GM18951 (cell line): Measurements from ENCODE around the gene AKNA.

Experiments used
- POLR2A ChIP-seq: IDR thresholded peaks from 4 replicates; pipeline ENCODE4 v1.6.1; 2011; ENCODE audit warnings: mild to moderate bottlenecking; ENCODE audit not compliant: insufficient read length, insufficient read depth; ENCODE audit errors: extremely low read depth
- in situ Hi-C: fragments of 300-500 bp; cut with MboI; formaldehyde crosslinking; loops from one replicate; pipeline ENCODE4 v1.12.0; 2022; ENCODE audit warnings: low sequenced_read_pairs, mixed read lengths, inconsistent platforms; ENCODE audit not compliant: unreplicated experiment

AKNA gene

DNA sequence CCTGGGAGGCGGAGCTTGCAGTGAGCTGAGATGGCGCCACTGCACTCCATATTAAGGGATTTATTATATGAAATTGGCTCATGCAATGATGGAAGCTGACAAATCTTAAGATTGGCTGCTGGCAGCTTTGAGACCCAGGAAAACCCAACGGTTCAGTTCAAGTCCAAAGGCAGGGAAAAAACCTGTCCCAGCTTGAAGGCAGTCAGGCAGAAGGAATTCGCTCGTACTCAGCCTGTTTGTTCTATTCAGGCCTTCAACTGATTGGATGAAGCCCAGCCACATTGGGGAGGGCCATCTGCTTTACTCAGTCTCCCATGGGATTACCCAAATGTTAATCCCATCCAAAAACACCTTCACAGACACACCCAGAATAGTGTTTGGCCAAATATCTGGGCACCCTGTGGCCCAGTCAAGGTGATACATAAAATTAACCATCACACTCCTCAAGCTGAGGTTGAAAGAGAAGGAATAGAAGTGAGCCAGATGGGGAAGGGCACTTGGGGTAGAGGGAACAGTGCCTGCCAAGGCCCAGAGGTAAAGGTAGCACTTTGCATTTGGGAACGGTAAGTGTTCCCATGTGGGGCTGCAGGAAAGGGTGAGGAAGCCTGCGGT, 73.4 kb downstream of the AKNA start:
- in situ Hi-C loops: no loop called here
- no peak for TF ChIP-seq POLR2A

DNA sequence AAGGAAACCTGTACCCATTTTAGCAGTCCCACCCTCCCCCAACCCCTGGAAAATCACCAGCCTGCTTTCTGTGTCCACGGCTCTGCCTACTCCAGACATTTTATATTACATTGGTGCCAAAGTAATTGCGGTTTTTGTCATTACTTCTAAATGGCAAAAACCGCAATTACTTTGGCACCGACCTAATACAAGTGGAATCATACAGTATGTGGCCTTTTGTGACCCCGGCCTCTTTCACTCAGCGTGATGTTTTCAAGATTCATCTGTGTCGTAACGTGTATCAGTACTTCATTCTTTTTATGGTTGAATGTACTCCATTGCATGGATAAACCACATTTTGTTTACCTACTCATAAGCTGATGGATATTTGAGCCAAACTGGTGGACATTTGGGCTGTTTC, 74.6 kb downstream of the AKNA start:
- no peak for TF ChIP-seq POLR2A
- in situ Hi-C loops: no loop called here

DNA sequence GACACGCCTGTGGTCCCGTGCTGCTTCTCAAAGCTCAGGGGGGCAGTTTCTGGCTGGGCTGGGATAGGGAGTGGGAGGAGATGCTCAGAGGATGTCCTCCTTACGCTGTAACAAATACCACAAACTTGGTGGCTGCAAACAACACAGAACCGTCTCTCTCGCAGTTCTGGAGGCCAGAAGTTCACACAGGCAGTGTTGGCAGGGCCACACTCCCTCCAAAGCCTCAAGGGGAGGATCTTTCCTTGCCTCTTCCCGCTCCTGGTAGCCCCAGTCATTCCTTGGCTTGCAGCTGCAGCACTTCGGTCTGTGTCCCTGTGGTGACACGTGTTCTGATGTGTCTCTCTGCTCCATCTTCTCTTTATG, 75.3 kb downstream of the AKNA start:
- in situ Hi-C loops: no loop called here
- no peak for TF ChIP-seq POLR2A

DNA sequence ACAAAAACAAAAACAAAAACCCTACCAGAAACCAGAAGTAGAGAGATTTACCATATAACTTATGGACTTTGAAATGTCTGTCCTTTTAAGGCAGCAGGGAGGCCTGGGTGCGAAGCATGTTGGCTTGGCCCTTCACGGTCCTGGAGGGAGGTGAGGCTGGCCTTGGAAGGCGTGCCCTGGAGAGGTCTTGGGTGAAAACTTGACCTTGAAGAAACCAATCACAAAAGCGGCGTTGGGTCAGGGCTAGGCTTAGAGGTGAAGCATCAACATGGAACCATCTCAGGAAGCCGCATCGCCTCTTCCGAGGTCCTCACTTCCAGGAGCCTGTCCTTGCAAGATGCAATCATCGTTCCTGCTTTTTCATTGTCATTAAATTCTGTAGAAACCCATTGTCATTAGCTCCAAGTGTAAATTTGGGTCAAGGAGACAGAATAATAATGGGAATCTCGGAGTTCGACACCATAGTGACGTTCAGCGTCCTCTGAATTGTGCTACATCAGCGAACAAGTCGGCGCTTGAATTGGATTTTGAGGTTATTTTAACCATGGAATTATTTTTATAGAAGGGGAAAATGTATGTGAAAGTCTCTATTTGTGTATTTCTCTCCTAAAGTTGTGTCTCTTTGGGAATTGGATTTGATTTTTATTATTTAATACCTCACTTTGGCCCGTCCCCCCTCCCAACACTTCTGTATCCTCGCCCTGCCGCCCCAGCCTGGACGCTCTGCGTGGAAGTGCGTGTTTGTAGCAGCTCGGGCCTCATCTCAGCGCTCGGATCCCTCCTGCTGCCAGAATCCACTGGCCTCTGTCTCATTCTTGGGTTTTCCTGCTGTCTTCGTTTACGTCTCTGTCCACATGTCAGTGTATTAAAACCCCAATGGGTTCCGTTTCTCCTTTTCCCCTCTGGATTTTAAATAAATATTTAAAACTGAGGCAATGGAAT, 75.9 kb downstream of the AKNA start:
- in situ Hi-C loops: no loop called here
- TF ChIP-seq POLR2A: no peak

DNA sequence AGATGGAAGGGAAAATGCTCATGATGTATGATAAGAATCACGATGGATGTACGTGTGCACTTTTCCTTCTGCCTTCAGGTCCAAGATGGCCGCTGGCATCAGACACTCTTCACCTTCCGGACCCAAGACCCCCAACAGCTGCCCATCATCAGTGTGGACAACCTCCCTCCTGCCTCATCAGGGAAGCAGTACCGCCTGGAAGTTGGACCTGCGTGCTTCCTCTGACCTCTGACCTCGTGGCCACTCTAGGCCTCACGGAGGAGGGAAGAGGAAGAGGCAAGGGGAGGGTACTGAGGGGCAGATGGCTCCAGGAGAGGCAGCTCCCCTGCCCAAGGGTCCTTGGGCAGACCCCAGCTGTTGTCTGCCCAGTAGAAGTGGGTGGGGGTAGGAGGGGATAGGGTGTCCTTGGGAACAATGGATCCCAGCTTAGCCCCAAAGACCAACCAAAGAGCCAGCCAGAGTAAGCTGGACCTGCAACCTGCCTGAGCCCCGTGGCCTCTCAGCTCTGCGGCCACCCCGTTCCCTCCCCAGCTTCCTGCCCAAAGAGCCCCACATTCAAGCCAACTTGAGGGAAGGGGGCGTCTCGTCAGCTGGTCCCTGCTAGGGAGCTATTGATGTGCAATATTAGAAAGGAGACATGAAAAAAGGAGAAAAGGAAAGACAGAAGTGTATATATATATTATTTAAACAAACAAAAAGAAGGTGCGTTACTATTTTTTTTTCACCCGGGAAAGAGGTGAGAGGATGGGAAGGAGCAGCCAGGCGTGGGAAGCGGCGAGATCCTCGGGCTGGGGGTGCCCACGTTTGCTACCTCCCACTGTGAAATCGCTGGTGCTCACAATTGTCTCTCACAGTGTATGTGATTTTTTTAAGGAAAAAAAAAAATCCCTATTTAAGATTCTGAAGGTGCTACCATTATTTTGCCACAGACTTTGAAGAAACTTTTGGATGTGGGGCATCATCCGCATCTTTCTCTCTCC, 77.0 kb downstream of the AKNA start:
- no peak for TF ChIP-seq POLR2A
- in situ Hi-C loops: no loop called here

DNA sequence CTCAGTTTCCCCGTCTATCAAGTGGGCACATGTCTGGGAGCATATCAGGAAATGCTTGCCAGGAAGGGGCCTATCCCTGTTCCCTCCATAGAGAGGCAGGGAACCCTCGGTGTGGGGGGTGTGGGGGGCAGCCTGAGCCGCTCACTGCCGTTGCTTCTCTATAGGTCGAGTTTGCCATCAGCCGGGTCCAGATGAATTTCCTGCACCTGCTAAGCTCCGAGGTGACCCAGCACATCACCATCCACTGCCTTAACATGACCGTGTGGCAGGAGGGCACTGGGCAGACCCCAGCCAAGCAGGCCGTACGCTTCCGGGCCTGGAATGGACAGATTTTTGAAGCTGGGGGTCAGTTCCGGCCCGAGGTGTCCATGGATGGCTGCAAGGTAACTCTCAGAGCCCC, 78.7 kb downstream of the AKNA start:
- in situ Hi-C loops: no loop called here
- TF ChIP-seq POLR2A: no peak

DNA sequence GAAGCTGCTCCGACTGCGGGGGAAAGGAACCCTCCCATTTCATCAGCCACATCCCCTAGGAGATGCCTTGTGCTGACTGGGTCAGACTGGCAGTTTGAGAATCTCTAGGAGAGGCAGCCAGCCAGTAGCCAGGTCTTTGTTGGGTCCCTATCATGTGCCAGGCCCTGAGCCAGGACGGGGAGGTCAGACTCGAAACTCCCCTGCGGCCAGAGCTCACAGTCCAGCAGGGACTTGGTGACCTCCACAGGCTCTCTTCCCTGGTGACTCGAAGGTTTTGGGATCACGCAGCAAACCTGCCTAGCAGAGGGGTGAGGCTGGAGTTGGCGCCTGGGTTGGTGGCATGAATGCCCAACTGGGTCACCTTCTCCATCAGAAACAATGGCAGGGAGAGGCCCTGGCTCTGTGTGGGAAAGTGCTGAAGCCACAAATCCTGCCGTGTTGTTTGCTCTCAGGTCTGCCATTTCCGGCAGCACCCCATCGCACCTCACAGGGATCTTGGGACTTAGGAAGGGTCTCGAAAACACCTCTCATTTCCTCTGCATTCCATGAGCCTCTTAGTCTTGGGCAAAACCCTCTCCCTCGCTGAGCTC, 79.3 kb downstream of the AKNA start:
- no peak for TF ChIP-seq POLR2A
- in situ Hi-C loops: no loop called here

DNA sequence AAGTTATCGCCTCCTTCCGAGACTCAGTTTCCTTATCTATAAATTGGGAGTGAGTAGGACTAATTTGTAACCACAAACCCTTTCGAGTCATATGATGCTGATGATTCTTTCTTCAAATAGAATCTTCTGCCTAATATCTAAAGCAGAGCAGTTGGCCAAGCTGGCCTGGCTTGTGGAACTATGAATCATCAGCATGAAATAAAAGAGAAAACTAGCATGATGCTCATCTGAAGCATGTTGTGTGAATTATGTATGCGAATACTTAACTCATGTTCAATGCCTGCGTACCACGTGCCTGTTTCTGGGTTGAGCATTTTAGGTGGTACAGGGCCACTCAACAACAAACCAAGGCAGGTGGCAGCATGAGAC, 79.9 kb downstream of the AKNA start:
- in situ Hi-C loops: no loop called here
- TF ChIP-seq POLR2A: no peak

DNA sequence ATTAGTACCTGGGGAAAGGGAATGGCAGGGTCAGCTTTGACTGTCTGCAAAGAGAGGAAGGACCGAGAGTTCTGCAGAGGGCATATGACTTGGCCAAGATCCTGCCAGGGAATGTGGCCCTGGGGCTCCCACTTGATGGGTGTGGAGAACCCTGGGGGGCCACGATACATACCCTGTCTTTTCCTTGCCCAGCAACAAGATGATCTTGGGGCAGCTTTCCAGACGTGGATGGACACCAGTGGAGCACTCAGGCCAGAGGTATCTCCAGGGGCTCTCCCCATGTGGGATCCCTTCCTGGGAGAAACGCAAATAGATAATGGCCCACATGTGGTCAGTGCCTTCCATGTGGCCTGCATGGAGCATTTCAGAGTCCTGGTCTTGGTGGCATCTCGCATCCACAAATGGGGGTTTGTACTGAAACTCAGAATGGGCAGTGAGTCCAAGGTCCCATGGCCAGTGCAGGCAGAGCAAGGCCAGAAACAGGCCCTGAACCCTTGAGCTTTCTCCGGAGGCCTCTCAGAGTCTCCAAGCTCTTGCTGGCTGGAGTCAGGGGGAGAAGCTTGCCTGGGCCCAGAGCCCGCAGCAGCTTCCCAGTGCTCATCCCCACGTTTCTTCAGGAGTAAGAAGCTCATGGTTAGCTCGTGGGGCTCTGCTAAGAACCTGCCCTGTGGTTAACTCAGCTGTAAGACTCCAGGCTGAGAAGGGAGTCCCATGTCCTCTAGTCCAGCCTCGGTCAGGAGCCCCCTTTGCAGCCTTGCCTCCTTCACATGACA, 83.2 kb downstream of the AKNA start:
- no peak for TF ChIP-seq POLR2A
- in situ Hi-C loops: no loop called here

DNA sequence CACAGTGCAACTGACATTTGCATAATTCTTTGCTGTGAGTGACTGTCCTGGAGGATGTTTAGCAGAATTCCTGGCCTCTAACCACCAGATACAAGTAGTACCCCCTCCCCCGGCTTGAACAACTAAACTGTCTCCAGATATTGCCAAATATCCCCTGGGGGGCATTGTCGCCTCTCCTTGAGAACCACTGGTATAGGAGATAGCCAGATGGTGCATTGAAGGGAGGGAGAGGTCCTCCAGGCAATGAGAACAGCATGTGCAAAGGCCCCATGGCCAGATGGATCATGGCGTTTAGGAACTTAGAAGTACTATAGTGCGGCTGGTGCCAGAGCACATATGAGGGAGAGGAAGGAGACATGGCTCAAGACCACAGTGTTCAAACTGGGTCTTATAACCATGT, 83.8 kb downstream of the AKNA start:
- in situ Hi-C loops: no loop called here
- TF ChIP-seq POLR2A: no peak

DNA sequence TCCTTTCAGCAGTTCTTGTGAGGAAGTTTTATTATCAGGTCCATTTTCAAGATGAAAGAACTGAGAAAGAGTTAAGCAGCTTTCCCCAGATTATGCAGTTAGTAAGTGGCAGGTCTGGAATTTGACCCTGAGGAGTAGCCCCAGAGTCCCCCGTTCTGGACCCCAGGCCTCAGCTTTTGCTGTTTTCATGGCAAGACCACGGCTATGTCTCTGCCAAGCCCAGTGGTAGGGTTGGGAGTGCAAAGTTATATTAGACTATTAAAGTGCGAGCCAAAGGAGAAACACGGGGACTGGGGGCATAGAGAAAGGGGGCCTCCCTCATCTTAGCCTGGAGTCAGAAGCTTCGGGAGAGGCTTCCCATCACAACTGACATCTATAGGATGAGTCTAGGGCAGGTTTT, 84.2 kb downstream of the AKNA start:
- TF ChIP-seq POLR2A: no peak
- in situ Hi-C loops: no loop called here

DNA sequence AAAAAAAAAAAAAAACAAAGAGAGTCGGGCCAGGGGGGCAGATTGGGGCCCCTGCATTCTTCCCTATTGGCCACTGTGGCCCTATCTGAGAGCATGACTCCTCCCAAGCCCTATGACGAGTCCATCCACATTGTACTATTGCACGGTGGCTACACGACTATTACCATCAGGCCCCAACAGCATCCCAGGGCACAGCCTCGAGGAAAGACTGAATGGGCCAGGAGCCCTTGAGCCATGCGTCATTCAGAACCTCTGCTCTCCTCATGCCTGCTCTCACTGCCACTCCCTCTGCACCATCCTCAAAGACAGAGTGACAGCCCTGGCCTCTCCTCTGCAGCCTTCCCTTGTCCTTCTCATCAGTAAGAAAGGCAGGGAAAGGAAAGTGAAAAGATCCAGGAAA, 85.1 kb downstream of the AKNA start:
- in situ Hi-C loops: no loop called here
- TF ChIP-seq POLR2A: no peak
